ENCODE measurements around the gene SEMA5A. TPM values are rescaled to one million over a fixed set of nuclear protein-coding genes. Genes with fewer than 3 reads are reported as not detected.

Gene SEMA5A
- total RNA-seq, 1 donor from 2014 or later = 11.9 TPM

DNA sequence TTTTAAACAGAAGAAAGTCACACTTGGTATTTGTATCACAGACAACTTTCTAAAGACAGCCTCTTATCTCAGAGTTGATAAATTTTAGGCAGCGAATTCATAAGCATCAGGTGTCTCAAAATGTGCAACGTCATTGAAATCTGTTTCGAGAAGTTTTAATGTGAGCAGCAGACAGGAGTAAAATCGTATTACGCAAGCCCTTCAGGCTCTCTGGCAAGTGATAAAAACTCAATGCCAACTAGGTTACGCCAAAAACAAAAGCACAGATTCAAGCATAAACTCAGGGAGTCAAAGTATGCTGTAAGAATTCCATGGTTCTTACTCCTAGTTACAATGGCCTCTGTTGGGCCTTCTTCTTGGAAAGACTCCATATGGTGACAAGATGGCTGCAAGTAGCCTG lies 244.7 kb downstream of the SEMA5A start:
- TF ChIP-seq, protein P1, sequence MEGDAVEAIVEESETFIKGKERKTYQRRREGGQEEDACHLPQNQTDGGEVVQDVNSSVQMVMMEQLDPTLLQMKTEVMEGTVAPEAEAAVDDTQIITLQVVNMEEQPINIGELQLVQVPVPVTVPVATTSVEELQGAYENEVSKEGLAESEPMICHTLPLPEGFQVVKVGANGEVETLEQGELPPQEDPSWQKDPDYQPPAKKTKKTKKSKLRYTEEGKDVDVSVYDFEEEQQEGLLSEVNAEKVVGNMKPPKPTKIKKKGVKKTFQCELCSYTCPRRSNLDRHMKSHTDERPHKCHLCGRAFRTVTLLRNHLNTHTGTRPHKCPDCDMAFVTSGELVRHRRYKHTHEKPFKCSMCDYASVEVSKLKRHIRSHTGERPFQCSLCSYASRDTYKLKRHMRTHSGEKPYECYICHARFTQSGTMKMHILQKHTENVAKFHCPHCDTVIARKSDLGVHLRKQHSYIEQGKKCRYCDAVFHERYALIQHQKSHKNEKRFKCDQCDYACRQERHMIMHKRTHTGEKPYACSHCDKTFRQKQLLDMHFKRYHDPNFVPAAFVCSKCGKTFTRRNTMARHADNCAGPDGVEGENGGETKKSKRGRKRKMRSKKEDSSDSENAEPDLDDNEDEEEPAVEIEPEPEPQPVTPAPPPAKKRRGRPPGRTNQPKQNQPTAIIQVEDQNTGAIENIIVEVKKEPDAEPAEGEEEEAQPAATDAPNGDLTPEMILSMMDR (IDR thresholded peaks at IDR 0.05) = no peak
- no peak for TF ChIP-seq EZH2phosphoT487 (IDR thresholded peaks at IDR 0.05)
- no peak for TF ChIP-seq EZH2 (IDR thresholded peaks at IDR 0.05)
- Mint-ChIP-seq H3K27me3 (ENCODE audit: insufficient read depth, low read depth) (no peaks in the 10 kb centered on the region), H3K4me3 (no peak overlapping the region), H3K36me3 (no peaks in the 10 kb centered on the region), H3K4me1 (no peaks in the 10 kb centered on the region), H3K9me3 (no peaks in the 10 kb centered on the region), H3K27ac (no peak overlapping the region)
- H3K4me2 ChIP-seq = no peak overlapping the region
- H3K27me3 ChIP-seq = no peaks in the 10 kb centered on the region
- H3K27ac ChIP-seq = no peak overlapping the region
- no peak overlapping the region for H2AFZ ChIP-seq (replicated peaks)
- no peaks in the 10 kb centered on the region for H4K20me1 ChIP-seq (ENCODE audit: low read depth)
- H3K79me2 ChIP-seq (ENCODE audit: low read depth) = no peaks in the 10 kb centered on the region
- peaks cover 4% of the 10 kb centered on the region for H3K4me1 ChIP-seq
- H3K9me3 ChIP-seq (ENCODE audit: low read depth) = no peaks in the 10 kb centered on the region
- DNase-seq (ENCODE audit: low spot score) = no peak
- no peak overlapping the region for H3K4me3 ChIP-seq
- no peak overlapping the region for H3K9ac ChIP-seq
- H3K36me3 ChIP-seq = no peaks in the 10 kb centered on the region
- no peaks in the 10 kb centered on the region for H3F3A ChIP-seq (ENCODE audit: low read depth)

DNA sequence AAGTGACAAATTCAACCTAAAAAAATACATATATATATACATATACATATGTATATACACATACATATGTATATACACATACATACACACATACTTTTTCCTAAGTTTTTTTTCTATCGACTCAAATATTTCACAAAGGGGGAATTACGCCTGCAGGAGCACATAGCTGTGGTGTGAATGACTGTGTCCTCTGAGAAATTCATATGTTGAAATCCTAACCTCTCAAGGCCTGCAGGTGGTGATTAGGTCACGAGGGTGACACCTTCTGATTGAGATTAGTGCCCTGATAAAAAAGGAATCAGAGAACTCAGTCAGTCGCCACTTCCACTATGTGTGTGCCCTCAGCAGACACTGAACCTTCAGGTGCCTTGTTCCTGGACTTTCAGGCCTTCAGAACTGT lies 248.7 kb downstream of the SEMA5A start:
- Mint-ChIP-seq H3K4me1 (peaks cover 3% of the 10 kb centered on the region), H3K4me3 (no peak overlapping the region), H3K27me3 (ENCODE audit: insufficient read depth, low read depth) (no peaks in the 10 kb centered on the region), H3K9me3 (no peaks in the 10 kb centered on the region), H3K27ac (no peak overlapping the region), H3K36me3 (no peaks in the 10 kb centered on the region)
- H4K20me1 ChIP-seq (ENCODE audit: low read depth) = no peaks in the 10 kb centered on the region
- H3K4me2 ChIP-seq = no peak overlapping the region
- H3K27ac ChIP-seq = no peak overlapping the region
- H3K36me3 ChIP-seq = no peaks in the 10 kb centered on the region
- H3K9ac ChIP-seq = no peak overlapping the region
- H3K4me1 ChIP-seq = peaks cover 4% of the 10 kb centered on the region
- H3K79me2 ChIP-seq (ENCODE audit: low read depth) = no peaks in the 10 kb centered on the region
- no peak overlapping the region for H3K4me3 ChIP-seq
- no peaks in the 10 kb centered on the region for H3K27me3 ChIP-seq
- no peaks in the 10 kb centered on the region for H3K9me3 ChIP-seq (ENCODE audit: low read depth)
- H3F3A ChIP-seq (ENCODE audit: low read depth) = peaks cover 8% of the 10 kb centered on the region
- no peak overlapping the region for H2AFZ ChIP-seq (replicated peaks)
- no peak for DNase-seq (ENCODE audit: low spot score)
- no peak for TF ChIP-seq EZH2 (IDR thresholded peaks at IDR 0.05)
- TF ChIP-seq, protein P1 (IDR thresholded peaks at IDR 0.05) = no peak

DNA sequence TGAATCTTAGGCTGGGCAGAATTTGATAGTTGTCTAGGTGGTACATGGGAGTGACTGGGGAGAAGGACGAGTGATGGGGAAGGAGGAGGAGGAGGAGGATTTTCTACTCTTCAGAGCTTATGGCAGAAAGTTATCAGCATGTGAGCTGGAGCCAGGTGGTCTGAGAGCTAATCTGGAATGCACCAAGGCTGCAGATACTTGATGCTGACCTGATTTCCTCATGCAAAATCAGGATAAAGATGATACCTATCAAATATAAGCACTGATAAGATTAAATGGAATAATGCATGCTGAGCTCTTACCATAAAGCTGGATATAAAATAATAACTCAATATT lies 250.4 kb downstream of the SEMA5A start:
- Histone ChIP-seq H4K20me1 (ENCODE audit: low read depth) (no peaks in the 10 kb centered on the region), H3K9me3 (ENCODE audit: low read depth) (no peaks in the 10 kb centered on the region), H3K4me2 (peak overlapping the region; percentile 26), H3K9ac (no peak overlapping the region), H2AFZ (replicated peaks) (no peak overlapping the region), H3F3A (ENCODE audit: low read depth) (peaks cover 8% of the 10 kb centered on the region), H3K27ac (no peak overlapping the region), H3K36me3 (no peaks in the 10 kb centered on the region), H3K4me3 (no peak overlapping the region), H3K79me2 (ENCODE audit: low read depth) (no peaks in the 10 kb centered on the region), H3K27me3 (no peaks in the 10 kb centered on the region), H3K4me1 (peaks cover 4% of the 10 kb centered on the region)
- H3K9me3 Mint-ChIP-seq = no peaks in the 10 kb centered on the region
- no peak for TF ChIP-seq EZH2 (IDR thresholded peaks at IDR 0.05)
- no peak for TF ChIP-seq EZH2phosphoT487 (IDR thresholded peaks at IDR 0.05)
- TF ChIP-seq, protein P1 (IDR thresholded peaks at IDR 0.05) = no peak
- H3K27me3 Mint-ChIP-seq (ENCODE audit: insufficient read depth, low read depth) = no peaks in the 10 kb centered on the region
- H3K4me1 Mint-ChIP-seq = peaks cover 3% of the 10 kb centered on the region
- no peak overlapping the region for H3K27ac Mint-ChIP-seq
- DNase-seq (ENCODE audit: low spot score) = no peak
- no peaks in the 10 kb centered on the region for H3K36me3 Mint-ChIP-seq
- no peak overlapping the region for H3K4me3 Mint-ChIP-seq
